A204.1 (cell line): ENCODE data around the gene NDST1.

ENCODE experiments used
- FAIRE-seq: peaks from 2 replicates; lab custom pipeline; 2012; peaks lifted over from hg19 to GRCh38; lab: Jason Lieb, UNC

Gene NDST1

DNA sequence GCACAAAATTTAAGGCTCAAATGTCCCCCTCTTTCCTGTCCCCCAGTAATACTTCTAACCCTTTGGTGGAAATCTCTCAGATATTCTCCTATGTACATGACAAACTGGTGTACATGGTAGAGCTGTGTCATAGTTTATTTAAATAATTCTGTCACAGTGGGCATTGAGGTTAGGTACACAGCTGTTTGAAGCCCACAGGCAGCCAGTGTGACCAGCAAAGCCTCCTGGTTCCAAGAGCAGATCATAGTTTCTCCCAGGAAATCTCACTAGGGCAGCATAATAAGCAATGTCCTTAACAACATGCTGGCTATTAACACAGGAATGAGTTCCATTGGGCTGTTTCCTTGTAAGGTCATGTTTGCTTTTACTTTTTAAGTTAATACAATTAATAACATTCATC, 63.9 kb downstream of the NDST1 start:
- FAIRE-seq = no peak

DNA sequence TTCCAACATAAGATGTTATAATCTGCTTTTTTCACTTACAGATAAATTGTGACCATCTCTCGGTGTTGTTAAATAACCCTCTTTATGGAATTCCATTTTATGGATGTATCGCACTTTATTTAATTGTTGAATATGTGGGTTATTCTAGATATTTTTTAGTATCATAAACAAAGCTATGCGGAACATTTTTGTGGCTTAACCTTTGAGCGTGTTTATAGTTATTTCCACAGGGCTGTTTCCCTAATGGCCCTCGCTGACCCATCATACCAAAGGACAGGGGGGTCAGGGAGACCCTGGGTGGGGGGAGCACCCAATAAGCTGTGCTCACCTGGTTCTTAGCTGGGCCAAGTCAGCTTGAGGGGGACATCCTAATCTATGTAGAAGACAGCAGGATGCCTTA, 65.3 kb downstream of the NDST1 start:
- FAIRE-seq = no peak

DNA sequence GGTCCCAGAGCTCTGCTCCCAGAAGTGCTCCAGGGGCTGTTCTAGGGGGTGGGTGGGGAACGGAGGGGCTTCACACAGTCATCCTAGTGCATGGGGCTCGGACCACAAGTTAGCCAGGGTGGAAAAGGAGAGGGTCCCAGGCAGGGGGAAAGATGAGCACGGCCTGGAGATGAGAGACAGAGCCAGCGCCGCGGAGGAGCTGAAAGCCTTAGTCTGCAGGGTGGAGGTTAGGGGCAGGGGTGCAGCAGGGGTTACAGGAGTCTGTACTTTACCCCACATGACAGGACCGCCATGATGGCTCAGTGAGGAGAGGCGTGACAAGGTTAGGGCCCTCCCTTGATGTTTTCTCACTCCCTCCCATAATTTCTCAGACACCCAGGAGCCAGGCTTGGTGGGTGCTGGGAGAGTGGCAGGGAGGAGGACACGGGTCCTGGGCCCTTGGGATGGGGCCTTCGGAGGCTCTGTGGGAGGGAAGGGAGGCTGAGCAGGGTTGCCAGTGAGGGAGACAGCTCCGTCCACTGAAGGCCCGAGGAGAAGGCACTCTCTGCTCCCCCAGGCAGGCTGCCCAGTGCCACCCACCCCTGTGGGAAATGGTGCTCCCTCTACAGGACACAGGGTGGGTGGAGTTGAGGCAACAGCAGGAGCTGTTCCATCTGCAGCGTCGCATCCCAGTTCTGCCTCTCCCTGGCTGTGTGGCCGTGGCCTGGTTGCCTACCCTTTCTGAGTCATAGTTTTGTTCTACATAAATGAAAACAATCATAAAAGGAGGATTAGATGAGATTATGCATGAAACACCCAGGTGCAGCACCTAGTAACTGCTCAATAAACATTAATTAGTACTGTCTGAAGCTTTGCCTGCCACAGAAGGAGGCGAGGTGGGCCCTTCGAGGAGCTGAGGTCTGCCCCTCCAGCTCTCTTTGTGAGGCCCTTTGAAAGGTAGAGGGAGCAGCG, 66.2 kb downstream of the NDST1 start:
- no peak for FAIRE-seq

DNA sequence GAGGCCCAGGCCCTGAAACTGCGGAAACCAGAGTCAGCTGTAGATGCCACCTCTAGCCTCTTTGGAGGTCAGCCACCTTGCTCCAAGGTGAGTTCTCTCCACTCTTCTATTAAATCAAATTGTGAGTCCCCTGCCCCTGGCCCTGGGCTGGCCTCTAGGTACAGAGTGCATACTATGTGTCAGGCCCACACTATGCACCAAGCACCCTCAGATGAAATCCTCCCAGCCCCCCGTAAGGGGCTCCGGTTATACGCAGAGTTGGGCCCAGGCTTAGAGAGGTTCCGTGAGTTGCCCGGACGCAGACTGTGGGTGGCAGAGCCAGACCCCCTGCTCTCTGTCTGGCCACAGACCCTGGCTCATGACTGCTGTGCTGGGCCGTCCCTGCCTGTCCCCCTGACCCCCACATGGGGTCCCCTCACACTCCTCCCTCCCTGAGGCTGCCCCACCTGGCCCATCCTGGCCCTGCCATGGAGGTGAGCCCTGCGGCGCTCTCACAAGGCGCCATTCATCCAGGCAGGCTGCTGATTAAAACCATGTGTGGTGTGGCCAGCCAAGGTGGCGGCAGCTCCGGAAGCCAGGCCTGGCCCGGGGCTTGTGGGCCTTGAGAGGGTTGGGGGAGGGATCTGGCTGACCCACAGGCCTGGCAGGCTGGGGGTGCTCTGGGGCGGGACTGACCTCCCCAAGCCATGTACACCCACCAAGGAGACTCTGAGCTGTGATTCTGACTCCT, 67.1 kb downstream of the NDST1 start:
- no peak for FAIRE-seq

DNA sequence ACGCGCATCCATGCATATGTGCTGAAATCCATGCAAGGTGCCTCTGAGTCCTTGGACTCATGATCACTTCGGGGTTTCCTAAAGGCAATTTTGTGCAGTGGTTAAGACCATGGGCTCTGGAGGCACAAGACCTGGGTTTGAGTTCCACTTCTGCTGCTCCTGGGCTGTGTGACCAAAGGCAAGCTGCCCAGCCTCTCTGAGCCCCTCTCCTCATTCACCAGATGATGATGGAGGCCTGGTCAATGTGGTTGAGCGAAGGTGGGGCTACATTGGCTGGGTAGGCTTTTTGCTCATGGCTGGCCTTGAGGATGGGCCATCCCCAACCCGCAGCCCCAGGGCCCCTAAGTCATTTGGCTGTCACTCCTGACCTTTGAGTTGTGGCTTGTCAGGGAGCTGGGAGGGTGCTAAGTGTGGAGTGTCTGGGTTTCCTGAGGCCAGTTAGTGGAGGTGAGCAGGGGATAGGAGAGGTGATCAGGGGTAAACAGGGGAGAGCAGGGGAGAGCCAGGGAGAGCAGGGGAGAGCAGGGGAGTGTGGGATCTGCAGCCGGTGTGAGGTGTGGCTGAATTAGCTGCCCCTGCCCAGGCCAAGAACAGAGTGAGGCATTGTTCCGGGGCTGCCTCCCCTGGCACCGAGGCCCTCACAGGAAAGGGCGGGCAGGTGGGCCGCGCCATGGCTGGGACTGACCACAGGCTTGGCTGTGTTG, 68.0 kb downstream of the NDST1 start:
- FAIRE-seq = no peak

DNA sequence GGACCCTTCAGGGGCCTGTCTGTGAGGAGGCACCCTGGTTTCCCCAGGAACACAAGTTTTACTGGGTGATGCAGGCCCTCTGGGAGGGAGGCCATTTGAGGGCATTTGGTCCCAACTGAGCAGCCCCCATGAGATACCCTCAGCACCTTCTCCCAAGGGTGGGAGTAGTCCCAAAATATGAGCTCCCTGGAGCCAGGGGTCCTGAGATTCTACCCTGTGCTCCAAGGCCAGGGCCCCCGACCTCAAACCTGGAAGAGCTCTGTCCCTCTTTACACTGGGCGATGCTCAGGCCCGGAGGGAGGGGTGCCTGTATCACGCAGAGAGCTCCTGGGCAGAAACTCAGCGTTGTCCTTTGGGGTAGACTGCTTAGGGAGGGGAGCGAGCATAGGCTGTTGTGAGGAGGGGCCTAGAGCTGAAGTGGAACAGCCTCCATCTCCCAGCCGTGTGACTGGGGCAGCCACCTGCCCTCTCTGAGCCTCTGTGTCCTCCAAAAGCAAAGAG, 68.6 kb downstream of the NDST1 start:
- no peak for FAIRE-seq

DNA sequence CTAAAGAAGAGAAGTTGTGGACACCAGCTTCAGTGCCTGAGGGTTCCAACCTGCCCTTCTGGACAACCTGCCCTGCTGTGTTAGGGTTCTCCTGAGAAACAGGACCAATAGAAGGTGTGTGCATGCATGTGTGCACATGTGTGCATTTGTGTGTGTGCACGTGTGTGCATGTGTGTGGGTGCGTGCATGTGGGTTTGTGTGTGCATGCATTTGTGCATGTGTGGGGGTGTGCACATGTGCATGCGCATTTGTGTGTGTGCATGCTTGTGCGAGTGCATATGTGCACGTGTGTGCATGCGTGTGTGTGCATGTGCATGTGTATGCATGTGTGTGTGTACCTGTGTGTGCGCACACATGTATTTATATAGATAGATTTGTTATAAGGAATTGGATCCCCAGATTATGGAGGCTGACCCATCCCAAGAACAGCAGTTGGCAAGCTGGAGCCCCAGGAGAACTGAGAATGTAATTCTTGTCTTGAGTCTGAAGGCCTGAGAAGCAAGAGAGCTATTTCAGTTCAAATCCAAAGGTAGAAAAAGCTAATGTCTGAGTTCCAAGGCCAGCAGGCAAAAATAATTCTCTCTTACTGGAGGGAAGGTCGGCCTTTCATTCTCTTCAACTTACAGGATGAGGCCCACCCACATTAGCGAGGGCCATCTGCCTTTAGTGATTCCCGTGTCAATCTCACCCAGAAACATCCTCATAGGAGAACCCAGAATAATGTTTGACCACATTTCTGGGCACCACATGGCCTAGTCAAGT, 69.6 kb downstream of the NDST1 start:
- FAIRE-seq = no peak

DNA sequence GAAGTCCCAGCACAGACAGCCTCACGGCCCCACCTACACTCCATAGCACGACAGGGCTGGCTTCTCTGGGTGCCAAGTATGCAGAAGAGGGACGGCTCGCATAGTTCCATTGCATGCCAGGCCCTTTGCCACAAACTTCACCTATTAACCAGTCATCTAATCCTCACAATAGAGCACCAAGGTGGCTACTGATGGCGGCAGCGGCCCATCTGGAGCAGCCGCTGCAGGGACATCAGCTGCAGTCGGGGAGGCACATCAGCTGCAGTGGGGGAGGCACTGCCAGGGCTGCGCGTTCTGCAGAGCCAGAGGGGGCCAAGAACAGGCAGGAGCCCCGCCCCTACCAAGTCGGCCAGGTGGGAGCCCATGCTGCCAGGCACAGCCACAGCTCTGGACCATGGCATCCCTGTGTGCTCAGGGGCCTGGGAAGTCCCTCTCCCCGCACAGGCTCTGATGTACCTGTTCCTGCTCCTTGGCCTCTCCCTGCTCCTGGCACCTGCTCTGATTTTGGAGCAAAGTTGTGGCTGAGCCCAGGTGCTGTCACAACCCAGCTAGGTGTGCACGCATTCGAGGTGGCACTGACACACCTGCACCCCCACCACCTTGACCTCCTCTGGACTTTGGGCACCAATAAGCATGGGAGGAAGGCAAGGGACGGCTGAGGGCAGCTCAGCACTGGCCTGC, 71.0 kb downstream of the NDST1 start:
- FAIRE-seq = no peak

DNA sequence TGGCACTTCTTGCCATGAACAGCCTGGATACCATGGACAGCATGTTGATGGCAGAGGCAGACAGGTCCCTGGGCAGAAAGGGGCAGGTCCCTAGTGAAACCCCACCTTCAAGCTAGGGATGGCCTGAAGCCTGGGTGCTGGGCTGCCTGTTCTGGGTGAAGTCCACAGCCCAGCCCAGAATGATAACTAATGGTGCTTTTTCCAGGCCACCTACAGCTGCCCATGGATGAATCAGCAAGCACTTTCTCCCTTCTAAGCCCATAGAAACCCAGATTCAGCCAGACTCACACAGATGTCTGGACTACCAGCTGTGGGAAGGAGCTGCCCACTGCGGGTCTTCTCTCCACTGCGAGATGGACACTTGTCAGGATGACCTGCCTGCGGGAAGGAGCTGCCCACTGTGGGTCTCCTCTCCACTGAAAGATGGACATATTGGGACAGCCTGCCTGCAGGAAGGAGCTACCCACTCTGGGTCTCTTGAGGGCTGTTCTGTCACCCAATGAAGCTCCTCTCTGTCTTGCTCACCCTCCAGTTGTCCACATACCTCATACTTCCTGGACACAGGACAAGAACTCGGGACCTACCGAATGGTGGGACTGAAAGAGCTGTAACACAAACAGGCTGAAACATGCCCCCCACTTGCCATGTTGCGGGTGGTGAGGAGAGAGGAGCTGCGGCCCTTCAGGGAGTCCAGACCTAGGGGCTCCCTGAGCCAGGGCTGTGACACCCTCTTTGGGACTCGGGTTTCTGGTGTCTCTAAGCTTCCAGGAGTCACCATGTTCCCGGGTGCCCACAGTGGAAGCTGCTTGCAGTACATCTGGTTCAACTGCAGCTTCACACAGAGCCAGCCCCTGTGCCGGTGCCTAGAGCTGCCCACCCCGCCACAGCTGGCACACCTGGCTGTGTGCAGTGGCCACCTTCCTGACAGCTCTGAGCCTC, 71.8 kb downstream of the NDST1 start:
- no peak for FAIRE-seq

DNA sequence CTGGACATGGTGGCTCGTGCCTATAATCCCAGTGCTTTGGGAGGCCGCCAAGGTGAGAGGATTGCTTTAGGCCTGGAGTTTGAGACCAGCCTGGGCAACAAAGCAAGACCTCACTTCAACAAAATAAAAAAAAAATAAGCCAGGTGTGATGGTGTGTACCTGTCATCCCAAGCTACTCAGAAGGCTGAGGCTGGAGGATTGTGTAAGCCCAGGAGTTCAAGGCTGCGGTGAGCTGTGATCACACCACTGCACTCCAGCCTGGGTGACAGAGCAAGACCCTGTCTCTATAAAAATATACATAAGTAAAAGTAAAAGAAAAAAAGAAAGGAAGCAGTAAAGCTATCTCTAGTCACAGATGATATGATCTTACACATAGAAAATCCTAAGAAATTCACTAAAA, 73.0 kb downstream of the NDST1 start:
- no peak for FAIRE-seq

DNA sequence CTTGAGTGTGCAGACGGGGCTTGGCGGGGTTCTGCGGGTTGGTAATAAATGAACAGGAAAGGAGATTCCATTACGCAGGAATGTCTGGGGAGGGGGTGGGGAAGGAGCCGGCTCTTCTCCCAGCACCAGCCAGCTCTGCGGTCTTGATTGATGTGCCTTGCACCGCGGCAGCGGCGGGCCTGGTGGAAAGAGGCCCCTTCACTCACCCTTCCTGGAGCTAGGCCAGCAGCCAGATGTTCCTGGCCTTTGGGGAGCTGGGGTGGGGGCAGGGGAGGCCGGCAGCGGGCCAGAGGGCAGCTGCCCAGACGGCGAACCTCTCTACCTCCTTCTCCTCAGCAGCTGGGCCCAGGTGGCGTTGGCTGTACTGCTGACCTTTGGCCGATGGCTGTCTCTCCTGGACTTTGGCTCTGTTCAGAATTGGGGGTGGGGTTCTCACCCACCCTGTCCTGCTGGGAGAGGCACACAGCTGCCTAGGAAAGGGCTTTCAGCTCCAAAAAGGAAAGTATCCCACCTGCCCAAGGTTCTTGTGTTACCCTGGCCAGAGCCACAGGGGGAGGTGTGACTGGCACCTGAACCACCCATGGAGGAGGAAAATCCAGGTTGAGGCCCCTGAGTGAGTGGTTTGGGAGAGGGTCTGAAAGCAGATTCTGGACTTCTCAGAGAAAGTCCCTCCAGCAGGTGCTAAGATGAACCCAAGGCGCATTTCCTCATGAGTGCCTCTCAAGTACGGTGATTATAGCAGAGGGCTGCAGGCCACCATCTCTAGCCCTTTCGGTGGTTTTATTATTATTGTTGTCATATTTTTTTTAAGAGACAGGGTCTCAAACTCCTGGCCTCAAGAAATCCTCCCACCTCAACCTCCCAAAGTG, 74.5 kb downstream of the NDST1 start:
- no peak for FAIRE-seq

DNA sequence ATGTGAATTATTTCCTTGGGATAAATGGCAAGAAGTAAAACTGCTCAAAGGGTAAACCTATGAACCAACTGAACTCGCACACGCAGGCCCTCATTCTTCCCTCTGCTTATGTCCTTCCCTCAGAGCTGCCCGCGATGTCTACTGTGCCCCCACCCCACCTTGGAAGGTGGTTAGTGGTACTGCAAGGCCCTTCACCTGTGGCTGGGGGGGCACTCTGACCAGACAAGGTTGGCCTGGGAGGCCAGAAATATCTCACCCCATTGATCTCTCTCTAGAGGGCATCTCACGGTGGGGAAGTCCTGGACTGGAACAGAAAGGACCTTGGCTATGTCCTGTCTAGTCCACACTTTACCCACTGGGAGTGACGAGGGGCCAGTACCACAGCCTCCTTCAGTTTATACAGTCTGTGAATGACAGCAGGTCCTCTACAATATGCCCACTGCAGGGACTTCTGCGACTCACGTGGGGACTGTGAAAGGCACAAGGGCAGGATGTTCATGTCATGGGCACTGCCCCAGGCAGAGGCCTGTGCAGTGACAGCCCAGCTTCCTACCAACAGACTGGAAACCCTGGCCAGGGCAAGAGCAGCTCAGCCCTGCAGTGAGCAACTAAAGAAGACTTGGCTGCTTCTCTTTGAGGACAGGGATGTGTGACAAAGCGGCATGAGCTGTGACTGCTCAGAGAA, 75.8 kb downstream of the NDST1 start:
- no peak for FAIRE-seq

DNA sequence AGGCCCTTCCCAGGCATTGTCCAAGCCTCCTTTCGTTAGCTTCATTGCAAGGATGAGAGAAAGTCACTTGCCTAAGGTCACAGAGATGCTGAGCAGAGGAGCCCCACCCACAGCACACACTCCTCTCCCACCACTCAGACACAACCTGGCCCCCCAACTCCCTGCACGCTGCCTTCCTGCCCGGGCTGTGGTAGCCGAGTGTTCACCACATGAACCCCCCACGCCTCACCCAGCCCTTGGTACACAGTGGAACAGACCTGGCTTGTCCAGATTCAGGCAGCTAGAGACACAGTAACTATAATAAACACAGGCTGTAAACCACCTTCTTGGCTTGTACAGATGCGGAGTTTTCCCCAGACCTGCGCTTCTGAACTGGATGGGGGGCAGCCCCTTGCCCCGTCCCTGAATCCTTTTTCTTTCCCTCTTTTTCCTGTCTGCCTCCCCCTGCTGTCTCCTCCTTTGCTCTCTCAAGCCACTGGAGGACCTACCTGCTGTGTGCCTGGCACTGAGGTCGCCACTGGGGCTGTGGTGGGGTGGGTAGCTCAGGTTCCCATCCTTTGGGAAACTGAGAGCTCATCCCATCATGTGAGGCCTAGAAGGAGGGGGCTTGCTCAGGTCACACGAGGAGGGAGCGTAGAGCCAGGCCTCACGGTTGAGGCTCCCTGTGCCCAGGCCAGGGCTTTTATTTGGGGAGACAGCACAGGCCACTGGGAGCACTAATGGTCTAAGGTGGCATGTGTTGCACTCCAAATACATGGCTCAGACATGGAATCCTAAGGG, 76.8 kb downstream of the NDST1 start:
- FAIRE-seq = no peak

DNA sequence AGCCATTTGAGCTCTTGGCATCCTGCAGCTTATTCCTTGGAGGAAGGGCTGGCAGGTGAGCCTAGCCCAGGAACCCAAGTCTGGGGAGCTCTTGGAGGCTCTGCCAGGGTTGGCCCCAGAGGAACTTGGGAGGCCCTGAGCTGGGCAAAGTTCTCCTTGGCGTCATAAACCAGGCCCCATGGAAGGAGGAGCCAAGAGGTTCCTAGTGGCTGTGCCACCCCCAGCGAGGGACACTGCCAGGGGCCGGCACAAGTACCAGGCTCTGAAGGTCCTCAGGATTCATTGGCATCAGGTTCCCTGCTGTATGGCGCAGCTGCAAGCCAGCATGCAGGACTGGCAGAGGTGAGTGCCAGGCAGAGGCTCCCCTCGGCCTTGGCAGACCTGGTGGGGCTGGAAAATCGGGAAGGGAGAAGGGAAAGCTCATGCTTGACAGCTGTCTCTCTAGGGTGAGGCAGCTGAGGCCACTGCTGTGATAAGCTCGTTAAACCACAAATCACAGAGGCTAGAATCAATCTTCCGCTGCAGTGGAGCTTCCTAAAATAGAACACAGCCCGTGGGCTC, 77.9 kb downstream of the NDST1 start:
- FAIRE-seq = no peak

DNA sequence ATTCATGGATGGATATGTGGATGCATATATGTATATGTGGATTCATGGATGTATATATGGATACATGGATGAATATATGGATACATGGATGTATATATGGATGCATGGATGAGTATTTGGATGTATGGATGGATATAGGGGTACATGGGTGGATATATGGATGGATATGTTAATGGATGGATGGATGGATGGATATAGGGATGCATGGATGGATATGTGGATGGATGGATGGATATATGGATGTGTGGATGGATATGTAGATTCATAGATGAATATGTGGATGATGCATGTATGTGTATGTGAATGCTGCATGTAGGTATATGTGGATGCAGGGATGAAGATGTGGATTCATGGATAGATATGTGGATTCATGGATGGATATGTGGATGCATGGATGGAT, 79.1 kb downstream of the NDST1 start:
- no peak for FAIRE-seq

DNA sequence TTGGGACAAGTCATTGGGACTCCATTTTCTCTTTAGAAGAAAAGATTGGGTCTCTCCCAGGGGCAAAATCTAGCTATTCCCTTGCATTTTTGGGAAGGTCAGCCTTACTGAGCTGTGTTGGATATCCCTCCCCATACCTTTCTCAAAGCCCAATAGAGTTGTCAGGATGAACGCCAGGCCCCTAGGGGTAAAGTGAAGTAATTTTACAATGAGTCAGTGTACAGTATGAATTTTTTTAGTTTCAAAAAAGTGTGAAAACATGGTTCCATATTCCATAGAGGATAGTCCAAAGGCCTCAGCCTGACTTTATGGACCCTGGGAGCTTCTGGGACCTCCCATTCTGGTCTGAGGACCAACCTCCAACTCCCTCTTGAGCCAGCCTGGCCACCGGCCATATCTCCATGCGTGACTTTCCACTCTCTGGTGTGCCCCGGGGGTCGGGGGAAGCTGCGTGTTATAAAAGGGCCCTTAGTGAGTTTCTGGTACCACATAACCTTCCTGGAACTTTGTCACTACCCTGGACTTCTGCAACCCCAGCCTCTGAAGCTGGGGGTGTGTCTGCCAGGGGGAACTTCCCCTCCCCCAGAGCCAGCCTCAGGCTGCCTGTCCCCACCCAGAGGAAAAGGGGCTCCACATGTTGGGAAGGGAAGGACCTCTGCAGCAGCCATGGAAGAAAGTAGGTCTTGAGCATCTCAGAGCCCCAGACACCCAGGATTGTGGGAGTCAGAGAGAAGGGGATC, 80.1 kb downstream of the NDST1 start:
- FAIRE-seq = no peak

DNA sequence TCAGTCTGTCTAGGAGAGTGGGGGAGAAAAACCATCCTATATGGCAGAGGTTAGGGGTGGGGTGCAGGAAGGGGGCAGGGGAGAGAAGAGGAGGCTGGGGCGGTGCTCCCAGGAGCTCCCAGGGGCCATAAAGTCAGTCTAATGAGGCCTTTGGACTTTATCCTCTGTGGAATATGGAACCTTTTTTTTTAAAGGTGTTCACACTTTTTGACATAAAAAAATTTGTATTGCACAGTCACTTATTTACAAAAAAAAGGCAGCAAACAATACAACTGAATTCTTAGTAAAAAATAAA, 80.6 kb downstream of the NDST1 start:
- FAIRE-seq = no peak
